Tibial nerve (tissue), 3 donors: ENCODE data around the gene CHN2.

Experiments
- POLR2A ChIP-seq, 2 donors: fragments of 450-650 bp; IDR thresholded peaks; one replicate each; pipeline ENCODE4 v1.6.1; 2017; ENCODE audit warnings: antibody characterized with exemption in 2 of 2, mild to moderate bottlenecking in 2 of 2, moderate library complexity in 2 of 2
- TF ChIP-seq, protein P1 (sequence below), 5 experiments: fragments of 200-600 bp in 3 of 5; fragments of 450-650 bp in 2 of 5; sonication (generic) in 3 of 5; IDR thresholded peaks; one replicate each; pipeline ENCODE4 v1.5.1; 2016 to 2019; ENCODE audit warnings: antibody characterized with exemption in 5 of 5, mild to moderate bottlenecking in 3 of 5, moderate library complexity in 2 of 5

DNA sequence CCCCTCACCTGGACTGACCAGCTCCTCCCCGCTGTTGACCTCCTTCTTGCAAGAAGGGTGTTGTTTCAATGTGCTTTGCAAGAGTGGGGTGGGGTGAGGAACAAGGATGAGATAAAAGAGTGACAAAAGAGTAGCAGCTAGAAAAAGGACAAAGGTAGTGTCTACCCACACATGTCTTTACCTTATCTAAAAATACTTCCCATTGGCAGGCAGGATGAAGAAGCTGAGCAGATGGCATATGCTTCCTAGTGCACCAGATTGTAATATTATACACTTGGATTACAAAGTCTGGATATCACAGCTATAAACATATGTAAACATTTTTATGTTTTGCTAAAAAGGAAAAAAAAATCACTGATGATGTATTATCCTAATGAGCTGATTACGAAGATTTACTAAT is 34.5 kb downstream of the CHN2 start:
- TF ChIP-seq, protein P1, sequence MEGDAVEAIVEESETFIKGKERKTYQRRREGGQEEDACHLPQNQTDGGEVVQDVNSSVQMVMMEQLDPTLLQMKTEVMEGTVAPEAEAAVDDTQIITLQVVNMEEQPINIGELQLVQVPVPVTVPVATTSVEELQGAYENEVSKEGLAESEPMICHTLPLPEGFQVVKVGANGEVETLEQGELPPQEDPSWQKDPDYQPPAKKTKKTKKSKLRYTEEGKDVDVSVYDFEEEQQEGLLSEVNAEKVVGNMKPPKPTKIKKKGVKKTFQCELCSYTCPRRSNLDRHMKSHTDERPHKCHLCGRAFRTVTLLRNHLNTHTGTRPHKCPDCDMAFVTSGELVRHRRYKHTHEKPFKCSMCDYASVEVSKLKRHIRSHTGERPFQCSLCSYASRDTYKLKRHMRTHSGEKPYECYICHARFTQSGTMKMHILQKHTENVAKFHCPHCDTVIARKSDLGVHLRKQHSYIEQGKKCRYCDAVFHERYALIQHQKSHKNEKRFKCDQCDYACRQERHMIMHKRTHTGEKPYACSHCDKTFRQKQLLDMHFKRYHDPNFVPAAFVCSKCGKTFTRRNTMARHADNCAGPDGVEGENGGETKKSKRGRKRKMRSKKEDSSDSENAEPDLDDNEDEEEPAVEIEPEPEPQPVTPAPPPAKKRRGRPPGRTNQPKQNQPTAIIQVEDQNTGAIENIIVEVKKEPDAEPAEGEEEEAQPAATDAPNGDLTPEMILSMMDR (IDR thresholded peaks at IDR 0.05) = no peak
- no peak for TF ChIP-seq POLR2A (IDR thresholded peaks at IDR 0.05)
